Adrenal gland (tissue), 12 donors: ENCODE results near the gene SEMA4A. TPM values are rescaled to one million over a fixed set of nuclear protein-coding genes. Genes with fewer than 3 reads are reported as not detected.

Source experiments
- DNase-seq, 7 donors: peaks; one replicate each; pipeline ENCODE4 v3.0.0-alpha.2; 2019 to 2020
- H3K27ac ChIP-seq, 5 donors: fragments of 200-600 bp; sonication (generic) in 4 of 5; 1 replicate in 3 of 5; 2 replicates in 2 of 5; pipeline versions ENCODE4 v1.5.1 to v1.8.0; 2016 to 2020; ENCODE audit warnings: mild to moderate bottlenecking in 1 of 5
- H3K27me3 ChIP-seq: fragments of 200-600 bp; 2 replicates; pipeline ENCODE4 v1.8.0; 2021
- H3K36me3 ChIP-seq, 2 donors: fragments of 200-600 bp; replicated peaks in 1 of 2; 1 replicate in 1 of 2; 2 replicates in 1 of 2; pipeline versions ENCODE4 v1.5.1 to v1.8.0; 2018 to 2022
- H3K4me1 ChIP-seq, 2 donors: fragments of 200-600 bp; replicated peaks in 1 of 2; 1 replicate in 1 of 2; 2 replicates in 1 of 2; pipeline versions ENCODE4 v1.5.1 to v1.8.0; 2018 to 2021
- H3K4me3 ChIP-seq, 4 donors: fragments of 200-600 bp; sonication (generic) in 3 of 4; one replicate each; pipeline ENCODE4 v1.5.1; 2016 to 2018
- H3K9me3 ChIP-seq, 3 donors: fragments of 200-600 bp; sonication (generic) in 1 of 3; replicated peaks in 1 of 3; 1 replicate in 2 of 3; 2 replicates in 1 of 3; pipeline versions ENCODE4 v1.5.1 to v1.8.0; 2016 to 2021
- CTCF ChIP-seq, 6 experiments: fragments of 450-650 bp in 4 of 6; fragments of 200-600 bp in 2 of 6; sonication (generic) in 1 of 6; IDR thresholded peaks; 1 replicate in 5 of 6; 2 replicates in 1 of 6; pipeline versions ENCODE4 v1.5.1 to v1.8.0; 2016 to 2021; ENCODE audit warnings: antibody characterized with exemption in 6 of 6, mild to moderate bottlenecking in 2 of 6, moderate library complexity in 1 of 6
- POLR2A ChIP-seq, 2 donors: fragments of 450-650 bp; IDR thresholded peaks; one replicate each; pipeline ENCODE4 v1.6.1; 2017; ENCODE audit warnings: antibody characterized with exemption in 2 of 2, mild to moderate bottlenecking in 2 of 2, moderate library complexity in 1 of 2
- WGBS, 4 donors: extraction: QIAGEN DNeasy Blood & Tissue Kit in 2 of 4; methylation state at CpG; one replicate each; pipeline versions ENCODE4 v1.1.5 to v1.1.7; 2013 to 2017; 5-methylcytosine and 5-hydroxymethylcytosine counted together
- intact Hi-C, 2 donors: fragments of 100-400 bp; cut with DNase I; formaldehyde crosslinking; loops; one replicate each; pipeline versions ENCODE4 v1.14.1 to v1.15.0; 2022 to 2023
- polyA plus RNA-seq, 3 donors: library from polyadenylated mRNA; stranded (reverse); fragments of 200-250 nt in 2 of 3; fragments of 350-450 nt in 1 of 3; fragmentation: Illumina TruSeq in 1 of 3; extraction: RNeasy Lipid Tissue Mini Kit (QIAGEN cat#74804) in 1 of 3; gene quantifications; one replicate each; pipeline ENCODE4 v1.2.3, GENCODE V29; 2013 to 2014
- total RNA-seq, 9 donors: library from RNA; depleted of rRNA in 4 of 9; stranded (reverse); fragments of >200 nt in 4 of 9; fragments of 120-200 nt in 1 of 9; fragmentation: NEBNext Ultra II Directional in 1 of 9; extraction: Animal tissue kit (Norgen Biotek cat#: 25700) in 1 of 9; gene quantifications; one replicate each; pipeline versions ENCODE4 v1.1.0 to v1.2.4, GENCODE V29; 2013 to 2023
- donor health status: healthy with polysubstance abuse.
- donor health status: Bipolar disorder and iron deficiency.
- donor health status: DM: yes; HTN: yes; CAD: no.
- donor health status: DM: no; HTN: no; CAD: no.
- donor health status: DM: no; HTN: no; CAD: no.
- donor health status: DM: yes; HTN: yes; CAD: no.

SEMA4A gene
- total and polyA plus RNA-seq, 12 donors = 0.30 to 4.8 (median 1.8) TPM

GRCh38 chr1:156126630-156127534 lies 26.5 kb upstream of the SEMA4A start:
- Histone ChIP-seq H3K27ac (peak overlapping the region; percentile 18 to 99 (median 98)), H3K27me3 (no peaks in the 10 kb centered on the region), H3K4me3 (peak overlapping the region in 1 of 4 donors; percentile 5), H3K36me3 (peaks cover 0 to 15% of the 10 kb centered on the region in 2 donors), H3K4me1 (peaks cover 82 to 87% of the 10 kb centered on the region in 2 donors), H3K9me3 (no peaks in the 10 kb centered on the region)
- intact Hi-C loops = no loop called here
- TF ChIP-seq CTCF (IDR thresholded peaks at IDR 0.05) (no peak), POLR2A (IDR thresholded peaks at IDR 0.05) (peak in 1 of 2 donors; percentile 23)
- WGBS, 4 donors = 21 to 35% (median 28%) methylated on average over 7 to 15 of the region's 15 CpGs
- DNase-seq = peak in 6 of 7 donors; percentile 62 to 77 (median 69)

- peak overlapping the region; percentile 74 to 99 (median 96) for H3K27ac ChIP-seq
- peaks cover 68 to 73% of the 10 kb centered on the region in 2 donors for H3K4me1 ChIP-seq
- H3K27me3 ChIP-seq = no peaks in the 10 kb centered on the region
- TF ChIP-seq CTCF (IDR thresholded peaks at IDR 0.05) (no peak), POLR2A (IDR thresholded peaks at IDR 0.05) (no peak)
- peak in 2 of 7 donors; percentile 21 to 39 for DNase-seq
- WGBS, 4 donors = 14 to 39% (median 33%) methylated on average over 1 to 2 of the region's 2 CpGs
- H3K36me3 ChIP-seq = peaks cover 0 to 29% of the 10 kb centered on the region in 2 donors
- no peaks in the 10 kb centered on the region for H3K9me3 ChIP-seq
- intact Hi-C loops = no loop called here
- peak overlapping the region in 1 of 4 donors; percentile 15 for H3K4me3 ChIP-seq
These were observed 25.1 kb upstream of the SEMA4A start for GRCh38 chr1:156128308-156128653.

- H3K36me3 ChIP-seq = peaks cover 0 to 35% of the 10 kb centered on the region in 2 donors
- peaks cover 62 to 68% of the 10 kb centered on the region in 2 donors for H3K4me1 ChIP-seq
- no peaks in the 10 kb centered on the region for H3K27me3 ChIP-seq
- 20 to 24% (median 21%) methylated on average over 8 of the region's 8 CpGs for WGBS, 4 donors
- peak overlapping the region; percentile 74 to 99 (median 96) for H3K27ac ChIP-seq
- intact Hi-C loops = no loop called here
- H3K9me3 ChIP-seq = no peaks in the 10 kb centered on the region
- DNase-seq = peak; percentile 67 to 88 (median 77)
- H3K4me3 ChIP-seq = peak overlapping the region in 1 of 4 donors; percentile 15
- TF ChIP-seq CTCF (IDR thresholded peaks at IDR 0.05) (no peak), POLR2A (IDR thresholded peaks at IDR 0.05) (peak; percentile 0 to 65)
These were observed 24.5 kb upstream of the SEMA4A start for GRCh38 chr1:156128654-156129597.
